ENCODE measurements around the gene ANKRD12.

ANKRD12 gene

GRCh38 chr18:9103376-9103873, 33.2 kb upstream of the ANKRD12 start:
- no peak overlapping the region for H2BK15ac ChIP-seq (ENCODE audit: low read length)
- H3K9me3 ChIP-seq (replicated peaks in 1 of 2; ENCODE audit: control insufficient read depth in 2 of 2, insufficient read depth in 1 of 2, low read depth in 1 of 2, low read length in 2 of 2), result no peaks in the 10 kb centered on the region
- H3K23ac ChIP-seq (ENCODE audit: low read depth, low read length, poor library complexity), result no peak overlapping the region
- H2BK5ac ChIP-seq (ENCODE audit: low read length), result no peak overlapping the region
- H2AK5ac ChIP-seq (ENCODE audit: low read depth, low read length), result no peak overlapping the region
- H3K4ac ChIP-seq (ENCODE audit: low read length), result no peak overlapping the region
- no peak overlapping the region for H3K14ac ChIP-seq (ENCODE audit: low read length)
- peak overlapping the region; percentile 38 for H3K4me2 ChIP-seq (ENCODE audit: insufficient read depth, low read length, poor library complexity, severe bottlenecking)
- no CpG with 5 or more reads among the region's 4 CpGs for WGBS, 2 donors (ENCODE audit: extremely low coverage in 2 of 2, insufficient read length in 2 of 2, insufficient replicate concordance in 1 of 2)
- H4K91ac ChIP-seq (ENCODE audit: low read depth, low read length, poor library complexity), result no peak overlapping the region
- DNase-seq (ENCODE audit: low spot score), result no peak
- no peak overlapping the region for H3K9ac ChIP-seq (ENCODE audit: low read depth, low read length, poor library complexity)
- H3K36me3 ChIP-seq (replicated peaks in 1 of 2; ENCODE audit: control insufficient read depth in 2 of 2, insufficient read depth in 2 of 2, low read length in 2 of 2), result peaks cover 1 to 42% of the 10 kb centered on the region in 2 donors
- H3K4me3 ChIP-seq (ENCODE audit: low read length in 2 of 2), result peak overlapping the region; percentile 78 to 92
- H3K4me1 ChIP-seq (ENCODE audit: control insufficient read depth in 2 of 2, insufficient read depth in 1 of 2, low read depth in 1 of 2, low read length in 2 of 2), result peaks cover 4 to 25% of the 10 kb centered on the region in 2 donors
- no peaks in the 10 kb centered on the region for H3K27me3 ChIP-seq (ENCODE audit: control insufficient read depth in 3 of 3, insufficient read depth in 3 of 3, low read depth in 1 of 3, low read length in 3 of 3)
- H2BK12ac ChIP-seq (ENCODE audit: low read length), result no peak overlapping the region
- H2BK120ac ChIP-seq (ENCODE audit: low read depth, low read length), result no peak overlapping the region
- no peaks in the 10 kb centered on the region for H3K79me1 ChIP-seq (ENCODE audit: low read depth, low read length)
- H3K18ac ChIP-seq (ENCODE audit: low read length), result no peak overlapping the region
- peak overlapping the region; percentile 89 for H2AFZ ChIP-seq (ENCODE audit: low read length)
- H3K27ac ChIP-seq (replicated peaks; ENCODE audit: low read length), result peak overlapping the region; percentile 52
- no peak overlapping the region for H4K8ac ChIP-seq (ENCODE audit: low read depth, low read length)

- Histone ChIP-seq H3K9me3 (replicated peaks in 1 of 2; ENCODE audit: control insufficient read depth in 2 of 2, insufficient read depth in 1 of 2, low read depth in 1 of 2, low read length in 2 of 2) (no peaks in the 10 kb centered on the region), H3K23ac (ENCODE audit: low read depth, low read length, poor library complexity) (no peak overlapping the region), H2AFZ (ENCODE audit: low read length) (no peak overlapping the region), H3K79me1 (ENCODE audit: low read depth, low read length) (no peaks in the 10 kb centered on the region), H3K4ac (ENCODE audit: low read length) (no peak overlapping the region), H2BK12ac (ENCODE audit: low read length) (no peak overlapping the region), H3K4me1 (ENCODE audit: control insufficient read depth in 2 of 2, insufficient read depth in 1 of 2, low read depth in 1 of 2, low read length in 2 of 2) (peaks cover 4 to 25% of the 10 kb centered on the region in 2 donors), H3K14ac (ENCODE audit: low read length) (no peak overlapping the region), H3K18ac (ENCODE audit: low read length) (no peak overlapping the region), H2AK5ac (ENCODE audit: low read depth, low read length) (no peak overlapping the region), H4K8ac (ENCODE audit: low read depth, low read length) (no peak overlapping the region), H3K36me3 (replicated peaks in 1 of 2; ENCODE audit: control insufficient read depth in 2 of 2, insufficient read depth in 2 of 2, low read length in 2 of 2) (peaks cover 1 to 48% of the 10 kb centered on the region in 2 donors), H3K4me3 (ENCODE audit: low read length in 2 of 2) (peak overlapping the region in 1 of 2 donors; percentile 78), H3K27ac (replicated peaks; ENCODE audit: low read length) (no peak overlapping the region), H2BK15ac (ENCODE audit: low read length) (no peak overlapping the region), H3K4me2 (ENCODE audit: insufficient read depth, low read length, poor library complexity, severe bottlenecking) (peak overlapping the region; percentile 29), H2BK120ac (ENCODE audit: low read depth, low read length) (no peak overlapping the region), H3K27me3 (ENCODE audit: control insufficient read depth in 3 of 3, insufficient read depth in 3 of 3, low read depth in 1 of 3, low read length in 3 of 3) (no peaks in the 10 kb centered on the region), H4K91ac (ENCODE audit: low read depth, low read length, poor library complexity) (no peak overlapping the region), H2BK5ac (ENCODE audit: low read length) (no peak overlapping the region), H3K9ac (ENCODE audit: low read depth, low read length, poor library complexity) (no peak overlapping the region)
- DNase-seq (ENCODE audit: low spot score), result no peak
- no CpG with 5 or more reads among the region's 5 CpGs for WGBS, 2 donors (ENCODE audit: extremely low coverage in 2 of 2, insufficient read length in 2 of 2, insufficient replicate concordance in 1 of 2)
Measured at GRCh38 chr18:9104244-9104901, 32.2 kb upstream of the ANKRD12 start.

GRCh38 chr18:9105420-9105819, 31.2 kb upstream of the ANKRD12 start:
- no peak overlapping the region for H4K8ac ChIP-seq (ENCODE audit: low read depth, low read length)
- no CpG with 5 or more reads among the region's 3 CpGs for WGBS, 2 donors (ENCODE audit: extremely low coverage in 2 of 2, insufficient read length in 2 of 2, insufficient replicate concordance in 1 of 2)
- H3K4ac ChIP-seq (ENCODE audit: low read length), result no peak overlapping the region
- no peak overlapping the region for H3K18ac ChIP-seq (ENCODE audit: low read length)
- H2BK15ac ChIP-seq (ENCODE audit: low read length), result no peak overlapping the region
- H3K4me2 ChIP-seq (ENCODE audit: insufficient read depth, low read length, poor library complexity, severe bottlenecking), result no peak overlapping the region
- no peak overlapping the region for H4K91ac ChIP-seq (ENCODE audit: low read depth, low read length, poor library complexity)
- no peaks in the 10 kb centered on the region for H3K79me1 ChIP-seq (ENCODE audit: low read depth, low read length)
- H2BK120ac ChIP-seq (ENCODE audit: low read depth, low read length), result no peak overlapping the region
- H3K4me1 ChIP-seq (ENCODE audit: control insufficient read depth in 2 of 2, insufficient read depth in 1 of 2, low read depth in 1 of 2, low read length in 2 of 2), result peaks cover 5 to 25% of the 10 kb centered on the region in 2 donors
- DNase-seq (ENCODE audit: low spot score), result no peak
- no peak overlapping the region for H3K9ac ChIP-seq (ENCODE audit: low read depth, low read length, poor library complexity)
- H3K23ac ChIP-seq (ENCODE audit: low read depth, low read length, poor library complexity), result no peak overlapping the region
- no peak overlapping the region for H2BK12ac ChIP-seq (ENCODE audit: low read length)
- H3K9me3 ChIP-seq (replicated peaks in 1 of 2; ENCODE audit: control insufficient read depth in 2 of 2, insufficient read depth in 1 of 2, low read depth in 1 of 2, low read length in 2 of 2), result no peaks in the 10 kb centered on the region
- H3K4me3 ChIP-seq (ENCODE audit: low read length in 2 of 2), result no peak overlapping the region
- no peak overlapping the region for H3K27ac ChIP-seq (replicated peaks; ENCODE audit: low read length)
- no peak overlapping the region for H2BK5ac ChIP-seq (ENCODE audit: low read length)
- no peak overlapping the region for H2AK5ac ChIP-seq (ENCODE audit: low read depth, low read length)
- H3K36me3 ChIP-seq (replicated peaks in 1 of 2; ENCODE audit: control insufficient read depth in 2 of 2, insufficient read depth in 2 of 2, low read length in 2 of 2), result peaks cover 1 to 56% of the 10 kb centered on the region in 2 donors
- H3K27me3 ChIP-seq (ENCODE audit: control insufficient read depth in 3 of 3, insufficient read depth in 3 of 3, low read depth in 1 of 3, low read length in 3 of 3), result no peaks in the 10 kb centered on the region
- no peak overlapping the region for H2AFZ ChIP-seq (ENCODE audit: low read length)
- no peak overlapping the region for H3K14ac ChIP-seq (ENCODE audit: low read length)

- H4K91ac ChIP-seq (ENCODE audit: low read depth, low read length, poor library complexity), result no peak overlapping the region
- H3K27ac ChIP-seq (replicated peaks; ENCODE audit: low read length), result no peak overlapping the region
- H3K4ac ChIP-seq (ENCODE audit: low read length), result no peak overlapping the region
- H4K8ac ChIP-seq (ENCODE audit: low read depth, low read length), result no peak overlapping the region
- no peak overlapping the region for H3K23ac ChIP-seq (ENCODE audit: low read depth, low read length, poor library complexity)
- no peaks in the 10 kb centered on the region for H3K27me3 ChIP-seq (ENCODE audit: control insufficient read depth in 3 of 3, insufficient read depth in 3 of 3, low read depth in 1 of 3, low read length in 3 of 3)
- H3K4me2 ChIP-seq (ENCODE audit: insufficient read depth, low read length, poor library complexity, severe bottlenecking), result no peak overlapping the region
- DNase-seq (ENCODE audit: low spot score), result no peak
- no peak overlapping the region for H3K4me3 ChIP-seq (ENCODE audit: low read length in 2 of 2)
- peaks cover 6 to 25% of the 10 kb centered on the region in 2 donors for H3K4me1 ChIP-seq (ENCODE audit: control insufficient read depth in 2 of 2, insufficient read depth in 1 of 2, low read depth in 1 of 2, low read length in 2 of 2)
- H2BK120ac ChIP-seq (ENCODE audit: low read depth, low read length), result no peak overlapping the region
- H2BK15ac ChIP-seq (ENCODE audit: low read length), result no peak overlapping the region
- no peak overlapping the region for H2AK5ac ChIP-seq (ENCODE audit: low read depth, low read length)
- peaks cover 1 to 63% of the 10 kb centered on the region in 2 donors for H3K36me3 ChIP-seq (replicated peaks in 1 of 2; ENCODE audit: control insufficient read depth in 2 of 2, insufficient read depth in 2 of 2, low read length in 2 of 2)
- H3K9me3 ChIP-seq (replicated peaks in 1 of 2; ENCODE audit: control insufficient read depth in 2 of 2, insufficient read depth in 1 of 2, low read depth in 1 of 2, low read length in 2 of 2), result no peaks in the 10 kb centered on the region
- H2AFZ ChIP-seq (ENCODE audit: low read length), result no peak overlapping the region
- no peak overlapping the region for H3K14ac ChIP-seq (ENCODE audit: low read length)
- WGBS, 2 donors (ENCODE audit: extremely low coverage in 2 of 2, insufficient read length in 2 of 2, insufficient replicate concordance in 1 of 2), result no CpG with 5 or more reads among the region's 1 CpG
- no peak overlapping the region for H3K9ac ChIP-seq (ENCODE audit: low read depth, low read length, poor library complexity)
- no peak overlapping the region for H2BK5ac ChIP-seq (ENCODE audit: low read length)
- no peak overlapping the region for H3K18ac ChIP-seq (ENCODE audit: low read length)
- H2BK12ac ChIP-seq (ENCODE audit: low read length), result no peak overlapping the region
- H3K79me1 ChIP-seq (ENCODE audit: low read depth, low read length), result no peaks in the 10 kb centered on the region
Measured at GRCh38 chr18:9106094-9106493, 30.5 kb upstream of the ANKRD12 start.

Data from neuronal stem cell (in vitro differentiated cells).